GM20000 (cell line): Measurements from ENCODE around the gene GIMAP7.
"Not testable (repeated sequence)": the region's sequence is repeated elsewhere in the genome, so short reads cannot be mapped to it uniquely, and the experiment has no call there.

Experiments
- DNase-seq: peaks from one replicate; pipeline ENCODE4 v3.0.0; 2012; ENCODE audit warnings: low spot score
- TF ChIP-seq, protein P1 (sequence below): IDR thresholded peaks from 2 replicates; pipeline ENCODE4 v1.5.1; 2012; ENCODE audit warnings: mild to moderate bottlenecking, control low read depth; ENCODE audit errors: extremely low read depth, missing control alignments

Gene GIMAP7

DNA sequence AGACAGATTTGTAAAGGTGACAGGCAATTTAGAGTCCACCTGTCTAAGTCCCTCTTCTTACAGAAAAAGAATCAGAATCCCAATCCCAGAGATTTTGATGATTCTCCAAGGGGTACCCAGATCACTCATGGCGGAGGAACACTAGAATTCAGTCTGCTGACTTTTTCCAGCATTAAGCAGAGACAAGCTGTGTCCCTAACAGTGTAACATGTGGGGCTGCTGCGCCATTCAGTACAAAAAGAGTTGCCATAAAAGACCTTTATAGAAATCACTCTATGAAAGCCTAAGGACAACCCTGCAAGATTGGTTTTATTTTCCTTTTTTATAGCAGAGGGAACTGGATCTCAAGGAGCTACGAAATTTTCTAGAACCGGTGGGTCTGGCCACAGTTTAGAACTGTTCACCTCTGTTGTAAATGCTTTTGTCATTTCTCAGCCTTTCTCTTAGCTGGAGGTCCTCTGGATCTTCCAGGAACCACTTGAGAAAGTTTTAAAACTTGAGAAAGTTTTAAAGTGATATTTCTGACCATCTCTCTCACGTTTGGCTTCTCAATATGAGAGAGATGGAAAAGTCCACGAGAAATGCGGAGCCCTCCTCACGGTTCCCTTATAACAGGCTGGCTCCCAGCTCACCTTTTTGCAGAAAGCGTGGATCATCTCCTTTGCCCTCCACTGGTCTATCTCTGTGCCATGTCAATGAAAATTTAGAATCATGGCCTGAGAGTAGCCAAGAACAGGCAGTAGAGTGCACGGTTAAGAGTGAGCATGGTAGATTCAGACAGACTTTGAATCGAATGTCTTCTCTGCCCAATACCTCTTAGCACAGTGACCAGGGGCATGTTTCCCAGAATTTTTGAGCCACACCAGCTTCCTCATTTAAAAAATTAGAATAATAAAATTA, 826 bp downstream of the GIMAP7 start:
- TF ChIP-seq, protein P1, sequence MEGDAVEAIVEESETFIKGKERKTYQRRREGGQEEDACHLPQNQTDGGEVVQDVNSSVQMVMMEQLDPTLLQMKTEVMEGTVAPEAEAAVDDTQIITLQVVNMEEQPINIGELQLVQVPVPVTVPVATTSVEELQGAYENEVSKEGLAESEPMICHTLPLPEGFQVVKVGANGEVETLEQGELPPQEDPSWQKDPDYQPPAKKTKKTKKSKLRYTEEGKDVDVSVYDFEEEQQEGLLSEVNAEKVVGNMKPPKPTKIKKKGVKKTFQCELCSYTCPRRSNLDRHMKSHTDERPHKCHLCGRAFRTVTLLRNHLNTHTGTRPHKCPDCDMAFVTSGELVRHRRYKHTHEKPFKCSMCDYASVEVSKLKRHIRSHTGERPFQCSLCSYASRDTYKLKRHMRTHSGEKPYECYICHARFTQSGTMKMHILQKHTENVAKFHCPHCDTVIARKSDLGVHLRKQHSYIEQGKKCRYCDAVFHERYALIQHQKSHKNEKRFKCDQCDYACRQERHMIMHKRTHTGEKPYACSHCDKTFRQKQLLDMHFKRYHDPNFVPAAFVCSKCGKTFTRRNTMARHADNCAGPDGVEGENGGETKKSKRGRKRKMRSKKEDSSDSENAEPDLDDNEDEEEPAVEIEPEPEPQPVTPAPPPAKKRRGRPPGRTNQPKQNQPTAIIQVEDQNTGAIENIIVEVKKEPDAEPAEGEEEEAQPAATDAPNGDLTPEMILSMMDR = no peak
- DNase-seq = no peak

GRCh38 chr7:150516956-150517745, 2.5 kb downstream of the GIMAP7 start:
- TF ChIP-seq, protein P1 = no peak
- no peak for DNase-seq

DNA sequence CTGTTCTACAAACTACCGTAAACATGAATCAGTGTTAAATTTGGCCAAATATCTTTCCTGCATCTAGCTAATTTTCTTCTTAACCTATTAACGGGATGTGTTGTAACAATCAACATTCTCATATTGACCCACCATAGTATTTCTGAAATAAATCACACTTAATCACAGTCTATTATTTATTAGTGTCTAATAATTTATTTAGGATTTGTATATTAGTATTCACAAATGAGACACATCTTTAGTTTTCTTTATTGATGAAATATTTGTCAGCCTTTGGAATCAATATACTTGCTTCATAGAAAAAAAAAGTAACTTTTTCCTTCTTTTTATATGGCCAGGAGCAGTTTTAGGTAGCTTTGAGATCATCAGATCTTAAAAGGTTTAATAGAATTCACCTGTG, 4.6 kb downstream of the GIMAP7 start:
- TF ChIP-seq, protein P1 = no peak
- no peak for DNase-seq

GRCh38 chr7:150520145-150520544, 5.5 kb downstream of the GIMAP7 start:
- TF ChIP-seq, protein P1 = no peak
- no peak for DNase-seq

DNA sequence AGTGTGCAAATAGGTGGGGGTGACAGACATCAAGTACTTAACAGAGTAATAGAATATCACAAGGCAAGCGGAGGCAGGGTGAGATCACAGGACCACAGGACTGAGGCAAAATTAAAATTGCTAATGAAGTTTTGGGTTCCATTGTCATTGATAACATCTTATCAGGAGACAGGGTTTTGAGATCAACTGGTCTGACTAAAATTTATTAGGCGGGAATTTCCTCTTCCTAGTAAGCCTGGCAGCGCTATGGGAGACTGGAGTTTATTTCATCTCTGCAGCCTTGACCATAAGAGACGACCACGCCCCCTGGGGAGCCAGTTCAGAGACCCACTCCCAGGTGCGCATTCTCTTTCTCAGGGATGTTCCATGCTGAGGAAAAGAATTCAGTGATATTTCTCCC, 8.3 kb downstream of the GIMAP7 start:
- not testable (repeated sequence) for DNase-seq

DNA sequence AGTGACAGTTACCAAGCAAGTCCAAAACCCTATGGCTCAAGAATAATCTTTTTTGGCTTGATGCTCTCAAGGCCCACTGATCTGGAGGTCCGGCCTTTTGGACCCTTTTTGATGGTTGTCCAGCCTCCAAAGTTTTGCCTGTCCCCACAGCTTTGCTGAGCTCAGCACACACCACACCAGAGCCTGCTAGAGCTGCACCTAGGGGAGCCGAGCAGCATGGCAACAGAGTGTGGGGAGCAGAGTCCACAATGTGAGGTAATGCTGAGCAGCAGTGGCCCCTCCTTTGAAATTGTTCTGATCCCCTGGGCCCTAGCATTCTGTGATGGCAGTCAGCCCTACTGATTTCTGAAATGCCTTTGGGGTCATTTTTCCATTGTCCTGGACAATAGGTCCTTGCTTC, 9.3 kb downstream of the GIMAP7 start:
- TF ChIP-seq, protein P1 = no peak
- no peak for DNase-seq

DNA sequence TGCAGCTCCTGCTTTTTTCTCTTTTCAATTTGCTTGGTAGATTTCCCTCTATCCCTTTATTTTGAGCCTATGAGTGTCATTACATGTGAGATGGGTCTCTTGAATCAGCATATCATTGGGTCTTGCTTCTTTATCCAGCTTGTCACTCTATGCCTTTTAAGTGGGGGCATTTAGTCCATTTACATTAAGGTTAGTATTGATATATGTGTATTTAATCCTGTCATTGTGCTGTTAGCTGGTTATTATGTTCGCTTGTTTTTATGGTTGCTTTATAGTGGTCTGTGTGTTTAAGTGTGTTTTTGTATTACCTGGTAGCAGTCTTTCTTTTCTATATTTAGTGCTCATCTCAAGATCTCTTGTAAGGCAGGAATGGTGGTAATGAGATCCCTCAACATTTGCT, 17.0 kb downstream of the GIMAP7 start:
- TF ChIP-seq, protein P1 = no peak
- DNase-seq = no peak

DNA sequence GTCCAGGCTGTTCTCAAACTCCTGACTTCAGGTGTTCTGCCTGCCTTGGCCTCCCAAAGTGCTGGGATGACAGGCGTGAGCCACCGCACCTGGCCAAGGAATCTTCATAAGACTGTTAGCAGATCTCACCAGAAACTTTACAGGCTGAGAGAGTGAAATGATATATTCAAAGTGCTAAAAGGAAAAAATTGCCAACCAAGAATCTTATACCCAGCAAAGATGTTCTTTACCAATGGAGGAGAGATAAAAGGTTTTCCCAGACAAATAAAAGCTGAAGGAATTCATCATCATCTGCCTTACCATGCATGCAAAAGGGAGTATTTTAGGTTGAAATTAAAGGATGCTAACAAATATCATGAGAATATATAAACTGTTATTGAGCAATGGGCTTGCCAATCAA, 23.6 kb downstream of the GIMAP7 start:
- TF ChIP-seq, protein P1 = no peak
- no peak for DNase-seq
